GM12878 (cell line): ENCODE results near the gene CTBS. TPM values are rescaled to one million over a fixed set of nuclear protein-coding genes. Genes with fewer than 3 reads are reported as not detected.

ENCODE experiments used
- ATAC-seq: fragments of 200-7000 bp; cut with Tn5 transposase; 3 replicates; pipeline ENCODE4 v1.9.1; 2020; ENCODE audit warnings: mild to moderate bottlenecking, moderate library complexity
- BruUV-seq: library from RNA; stranded (reverse); fragments of 400-500 nt; replicated peaks from 2 replicates; lab custom pipeline; 2021; lab: Mats Ljungman, UMichigan
- CTCF ChIA-PET: fragments of 300-600 bp; sonication (Branson Sonifier 250); formaldehyde crosslinking; extraction: SDS; loops from one replicate; lab custom pipeline; 2021; ENCODE audit warnings: inconsistent platforms; lab: Yijun Ruan, JAX
- POLR2A ChIA-PET: fragments of 350-600 bp; formaldehyde crosslinking; extraction: SDS; loops from one replicate; lab custom pipeline; 2021; ENCODE audit warnings: inconsistent platforms; lab: Charles Lee
- RAD21 ChIA-PET: fragments of 300-600 bp; sonication (Branson Sonifier 250); formaldehyde crosslinking; loops from one replicate; lab custom pipeline; 2023; ENCODE audit warnings: antibody characterized with exemption; ENCODE audit not compliant: unreplicated experiment; lab: Charles Lee
- SMC1A ChIA-PET: fragments of 300-600 bp; sonication (Branson Sonifier 250); formaldehyde crosslinking; loops from one replicate; lab custom pipeline; 2023; ENCODE audit not compliant: unreplicated experiment, uncharacterized antibody; lab: Charles Lee
- DNase-seq: peaks from one replicate; pipeline ENCODE4 v3.0.0-alpha.2; 2011; ENCODE audit warnings: low read depth, low spot score
- FAIRE-seq: peaks from 3 replicates; lab custom pipeline; 2011; peaks lifted over from hg19 to GRCh38; lab: Jason Lieb, UNC
- H2AFZ ChIP-seq: 2 replicates; pipeline ENCODE4 v1.6.0; 2011; ENCODE audit warnings: low read depth, low read length, control low read depth; ENCODE audit not compliant: control insufficient read depth
- H3K27ac ChIP-seq: 2 replicates; pipeline ENCODE4 v1.5.1; 2011; ENCODE audit warnings: control low read depth; ENCODE audit not compliant: control insufficient read depth, insufficient read depth
- H3K27me3 ChIP-seq, 2 experiments: replicated peaks in 1 of 2; 2 replicates each; pipeline versions ENCODE4 v1.6.0 to v1.6.1; 2011; ENCODE audit warnings: low read length in 1 of 2; ENCODE audit not compliant: control insufficient read depth in 2 of 2, insufficient read depth in 2 of 2
- H3K36me3 ChIP-seq, 2 experiments: 2 replicates each; pipeline ENCODE4 v1.5.1; 2011; ENCODE audit warnings: low read length in 1 of 2; ENCODE audit not compliant: control insufficient read depth in 2 of 2, insufficient read depth in 2 of 2
- H3K4me1 ChIP-seq: 2 replicates; pipeline ENCODE4 v1.6.1; 2011; ENCODE audit warnings: mild to moderate bottlenecking, low read length, moderate library complexity, mixed read lengths; ENCODE audit not compliant: control insufficient read depth, insufficient read depth
- H3K4me2 ChIP-seq: 2 replicates; pipeline ENCODE4 v1.6.0; 2011; ENCODE audit warnings: control low read depth; ENCODE audit not compliant: control insufficient read depth, insufficient read depth
- H3K4me3 ChIP-seq: fragments of 200-600 bp; sonication (generic); 2 replicates; pipeline ENCODE4 v1.5.1; 2016
- H3K79me2 ChIP-seq: 2 replicates; pipeline ENCODE4 v1.6.0; 2011; ENCODE audit warnings: low read length; ENCODE audit not compliant: control insufficient read depth, insufficient read depth
- H3K9ac ChIP-seq: 2 replicates; pipeline ENCODE4 v1.8.0; 2011; ENCODE audit warnings: low read length, control low read depth, mixed read lengths; ENCODE audit not compliant: control insufficient read depth, insufficient read depth
- H3K9me3 ChIP-seq: replicated peaks from 3 replicates; pipeline ENCODE4 v1.5.1; 2011; ENCODE audit warnings: mild to moderate bottlenecking, low read length; ENCODE audit not compliant: control insufficient read depth, insufficient read depth
- H4K20me1 ChIP-seq: 2 replicates; pipeline ENCODE4 v1.6.0; 2011; ENCODE audit not compliant: control insufficient read depth, insufficient read depth
- ATF7 ChIP-seq: fragments of 450-650 bp; IDR thresholded peaks from 2 replicates; pipeline ENCODE4 v1.6.1; 2016; ENCODE audit warnings: low read depth, mild to moderate bottlenecking
- BCL3 ChIP-seq: IDR thresholded peaks from 2 replicates; pipeline ENCODE4 v1.6.1; 2011; ENCODE audit warnings: borderline replicate concordance, low read depth, mild to moderate bottlenecking, moderate library complexity, low read length; ENCODE audit not compliant: insufficient read depth, poor library complexity, severe bottlenecking
- CBFB ChIP-seq: IDR thresholded peaks from 2 replicates; pipeline ENCODE4 v1.6.1; 2016; ENCODE audit warnings: antibody characterized with exemption, low read depth
- EZH2 ChIP-seq: IDR thresholded peaks from 2 replicates; pipeline ENCODE4 v1.6.1; 2012; ENCODE audit warnings: low read depth, mild to moderate bottlenecking, control low read depth, inconsistent platforms, low read length, borderline replicate concordance; ENCODE audit not compliant: control insufficient read depth
- IKZF1 ChIP-seq: fragments of 450-650 bp; conservative IDR thresholded peaks from 2 replicates; pipeline ENCODE4 v1.6.1; 2017; ENCODE audit warnings: antibody characterized with exemption, mild to moderate bottlenecking
- NBN ChIP-seq: fragments of 450-650 bp; IDR thresholded peaks from 2 replicates; pipeline ENCODE4 v1.6.1; 2016
- PAX5 ChIP-seq: IDR thresholded peaks from 2 replicates; pipeline ENCODE4 v1.6.1; 2011; ENCODE audit warnings: low read depth, low read length, borderline replicate concordance
- PML ChIP-seq: IDR thresholded peaks from 2 replicates; pipeline ENCODE4 v1.6.1; 2012; ENCODE audit warnings: low read length, inconsistent platforms
- RCOR1 ChIP-seq: conservative IDR thresholded peaks from 2 replicates; pipeline ENCODE4 v1.6.1; 2012; ENCODE audit warnings: low read depth, low read length, improper control_type of control experiment
- SREBF1 ChIP-seq: IDR thresholded peaks from 2 replicates; pipeline ENCODE4 v1.6.1; 2012; ENCODE audit warnings: mild to moderate bottlenecking, low read length
- ZBED1 ChIP-seq: IDR thresholded peaks from 2 replicates; pipeline ENCODE4 v1.6.1; 2016; ENCODE audit warnings: borderline replicate concordance
- WGBS: methylation state at CpG from one replicate; pipeline ENCODE4 v1.1.6; 2016; ENCODE audit warnings: low lambda C conversion rate; ENCODE audit not compliant: insufficient replicate concordance, insufficient coverage; ENCODE audit errors: missing lambda C conversion rate; 5-methylcytosine and 5-hydroxymethylcytosine counted together
- in situ Hi-C: fragments of 300-500 bp; cut with MboI; formaldehyde crosslinking; loops from 9 replicates; pipeline ENCODE4 v1.14.3; 2018; ENCODE audit warnings: mixed read lengths
- intact Hi-C: fragments of 100-400 bp; cut with micrococcal nuclease; formaldehyde crosslinking; loops from one replicate; pipeline ENCODE4 v1.14.2; 2022; ENCODE audit not compliant: unreplicated experiment
- polyA plus RNA-seq, 11 experiments: library from polyadenylated mRNA; depleted of rRNA in 4 of 11; unstranded in 6 of 11; stranded (reverse) in 5 of 11; fragments of >200 nt; fragmentation: Nextera tagmentation in 4 of 11; fragmentation: Illumina TruSeq in 1 of 11; extraction: Ambion mirVana in 4 of 11; extraction: Trizol in 1 of 11; gene quantifications; 1 replicate in 1 of 11; 2 replicates in 10 of 11; pipeline versions ENCODE4 v1.2.1 to v1.2.3, GENCODE V29; 2011 to 2016; ENCODE audit warnings: inconsistent platforms in 2 of 11, missing spikeins in 2 of 11, low read depth in 1 of 11
- total RNA-seq, 4 experiments: library from RNA; depleted of rRNA in 3 of 4; stranded (reverse); fragments of >200 nt in 3 of 4; fragmentation: Illumina TruSeq in 1 of 4; extraction: Trizol in 1 of 4; gene quantifications; 2 replicates each; pipeline versions ENCODE4 v1.2.1 to v1.2.3, GENCODE V29; 2013 to 2021
- TF ChIP-seq, protein P1 (sequence below): IDR thresholded peaks from 2 replicates; pipeline ENCODE4 v1.6.1; 2011; ENCODE audit warnings: mild to moderate bottlenecking, low read depth, low read length, moderate library complexity; ENCODE audit not compliant: insufficient replicate concordance
- TF ChIP-seq, protein P2 (sequence below): IDR thresholded peaks from 2 replicates; pipeline ENCODE4 v1.6.1; 2012; ENCODE audit warnings: low read length, inconsistent platforms
- TF ChIP-seq, protein P3 (sequence below): fragments of 450-650 bp; IDR thresholded peaks from 2 replicates; pipeline ENCODE4 v1.6.1; 2016; ENCODE audit warnings: mild to moderate bottlenecking, moderate library complexity, borderline replicate concordance

The CTBS gene
- total and polyA plus RNA-seq, 10 of the 15 experiments (the other 5 are each of a cell fraction or from before 2014, with no cell fraction given) = 4.3 to 21.2 (median 12.3) TPM

GRCh38 chr1:84573481-84573966, 716 bp downstream of the CTBS start:
- peak overlapping the region; percentile 99 for H3K27ac ChIP-seq
- H3K27me3 ChIP-seq = no peaks in the 10 kb centered on the region
- peak overlapping the region; percentile 99 for H3K9ac ChIP-seq
- peaks cover 0 to 10% of the 10 kb centered on the region in 2 experiments; a peak in 1 of 4 replicates for H3K36me3 ChIP-seq
- FAIRE-seq = no peak
- peak overlapping the region; percentile 82 for H3K4me3 ChIP-seq
- H2AFZ ChIP-seq = peak overlapping the region; percentile 85
- SMC1A ChIA-PET = interaction anchor here (0.5 to 2.8 kb wide), 21 partner anchors 10 to 575 kb away, joined by 3 to 16 read pairs (median 3); partner anchors contain the start of genes GNG5 and SPATA1
- CTCF ChIA-PET = interaction anchor here (0.8 to 2.6 kb wide), 11 partner anchors 13 to 724 kb away, joined by 3 to 14 read pairs (median 4); partner anchors contain the start of genes GNG5 and SPATA1
- BruUV-seq = TSS peak; percentile 98
- H3K9me3 ChIP-seq = no peaks in the 10 kb centered on the region
- peak overlapping the region; percentile 70 for H3K4me2 ChIP-seq
- under 1% methylated on average over 5 of the region's 5 CpGs for WGBS
- in situ Hi-C loops (loop anchor here (10.0 kb wide), 1 partner anchor 701 kb away; the partner anchor contains the start of gene BCL10), intact Hi-C loops (loop anchor here (1.0 to 10.0 kb wide), 3 partner anchors 47 to 421 kb away; partner anchors contain the start of genes GNG5, MCOLN2 and SPATA1)
- RAD21 ChIA-PET = interaction anchor here (0.8 to 3.1 kb wide), 8 partner anchors 10 to 131 kb away, joined by 3 to 26 read pairs (median 4); partner anchors contain the start of genes GNG5 and SPATA1
- H3K79me2 ChIP-seq = peaks cover 25% of the 10 kb centered on the region
- POLR2A ChIA-PET = interaction anchor here (0.6 to 3.9 kb wide), 15 partner anchors 9 to 703 kb away, joined by 3 to 60 read pairs (median 4); partner anchors contain the start of genes BCL10, GNG5 and SPATA1
- DNase-seq = no peak
- ATAC-seq = peak; percentile 6
- H3K4me1 ChIP-seq = no peaks in the 10 kb centered on the region
- H4K20me1 ChIP-seq = no peaks in the 10 kb centered on the region
- TF ChIP-seq CBFB (no peak), EZH2 (no peak), NBN (no peak), BCL3 (no peak), ZBED1 (peak; percentile 63; the same call in 1 of the 2 replicates), PML (0 out of 2 replicates have a peak, but pooled peaks have one; percentile 24), RCOR1 (no peak), PAX5 (no peak), IKZF1 (no peak), ATF7 (peak; percentile 23; the same call in 1 of the 2 replicates), SREBF1 (no peak)
- TF ChIP-seq, protein P1, sequence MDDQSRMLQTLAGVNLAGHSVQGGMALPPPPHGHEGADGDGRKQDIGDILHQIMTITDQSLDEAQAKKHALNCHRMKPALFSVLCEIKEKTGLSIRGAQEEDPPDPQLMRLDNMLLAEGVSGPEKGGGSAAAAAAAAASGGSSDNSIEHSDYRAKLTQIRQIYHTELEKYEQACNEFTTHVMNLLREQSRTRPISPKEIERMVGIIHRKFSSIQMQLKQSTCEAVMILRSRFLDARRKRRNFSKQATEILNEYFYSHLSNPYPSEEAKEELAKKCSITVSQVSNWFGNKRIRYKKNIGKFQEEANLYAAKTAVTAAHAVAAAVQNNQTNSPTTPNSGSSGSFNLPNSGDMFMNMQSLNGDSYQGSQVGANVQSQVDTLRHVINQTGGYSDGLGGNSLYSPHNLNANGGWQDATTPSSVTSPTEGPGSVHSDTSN = no peak
- TF ChIP-seq, protein P2, sequence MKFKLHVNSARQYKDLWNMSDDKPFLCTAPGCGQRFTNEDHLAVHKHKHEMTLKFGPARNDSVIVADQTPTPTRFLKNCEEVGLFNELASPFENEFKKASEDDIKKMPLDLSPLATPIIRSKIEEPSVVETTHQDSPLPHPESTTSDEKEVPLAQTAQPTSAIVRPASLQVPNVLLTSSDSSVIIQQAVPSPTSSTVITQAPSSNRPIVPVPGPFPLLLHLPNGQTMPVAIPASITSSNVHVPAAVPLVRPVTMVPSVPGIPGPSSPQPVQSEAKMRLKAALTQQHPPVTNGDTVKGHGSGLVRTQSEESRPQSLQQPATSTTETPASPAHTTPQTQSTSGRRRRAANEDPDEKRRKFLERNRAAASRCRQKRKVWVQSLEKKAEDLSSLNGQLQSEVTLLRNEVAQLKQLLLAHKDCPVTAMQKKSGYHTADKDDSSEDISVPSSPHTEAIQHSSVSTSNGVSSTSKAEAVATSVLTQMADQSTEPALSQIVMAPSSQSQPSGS = 0 out of 2 replicates have a peak, but pooled peaks have one; percentile 13
- TF ChIP-seq, protein P3, sequence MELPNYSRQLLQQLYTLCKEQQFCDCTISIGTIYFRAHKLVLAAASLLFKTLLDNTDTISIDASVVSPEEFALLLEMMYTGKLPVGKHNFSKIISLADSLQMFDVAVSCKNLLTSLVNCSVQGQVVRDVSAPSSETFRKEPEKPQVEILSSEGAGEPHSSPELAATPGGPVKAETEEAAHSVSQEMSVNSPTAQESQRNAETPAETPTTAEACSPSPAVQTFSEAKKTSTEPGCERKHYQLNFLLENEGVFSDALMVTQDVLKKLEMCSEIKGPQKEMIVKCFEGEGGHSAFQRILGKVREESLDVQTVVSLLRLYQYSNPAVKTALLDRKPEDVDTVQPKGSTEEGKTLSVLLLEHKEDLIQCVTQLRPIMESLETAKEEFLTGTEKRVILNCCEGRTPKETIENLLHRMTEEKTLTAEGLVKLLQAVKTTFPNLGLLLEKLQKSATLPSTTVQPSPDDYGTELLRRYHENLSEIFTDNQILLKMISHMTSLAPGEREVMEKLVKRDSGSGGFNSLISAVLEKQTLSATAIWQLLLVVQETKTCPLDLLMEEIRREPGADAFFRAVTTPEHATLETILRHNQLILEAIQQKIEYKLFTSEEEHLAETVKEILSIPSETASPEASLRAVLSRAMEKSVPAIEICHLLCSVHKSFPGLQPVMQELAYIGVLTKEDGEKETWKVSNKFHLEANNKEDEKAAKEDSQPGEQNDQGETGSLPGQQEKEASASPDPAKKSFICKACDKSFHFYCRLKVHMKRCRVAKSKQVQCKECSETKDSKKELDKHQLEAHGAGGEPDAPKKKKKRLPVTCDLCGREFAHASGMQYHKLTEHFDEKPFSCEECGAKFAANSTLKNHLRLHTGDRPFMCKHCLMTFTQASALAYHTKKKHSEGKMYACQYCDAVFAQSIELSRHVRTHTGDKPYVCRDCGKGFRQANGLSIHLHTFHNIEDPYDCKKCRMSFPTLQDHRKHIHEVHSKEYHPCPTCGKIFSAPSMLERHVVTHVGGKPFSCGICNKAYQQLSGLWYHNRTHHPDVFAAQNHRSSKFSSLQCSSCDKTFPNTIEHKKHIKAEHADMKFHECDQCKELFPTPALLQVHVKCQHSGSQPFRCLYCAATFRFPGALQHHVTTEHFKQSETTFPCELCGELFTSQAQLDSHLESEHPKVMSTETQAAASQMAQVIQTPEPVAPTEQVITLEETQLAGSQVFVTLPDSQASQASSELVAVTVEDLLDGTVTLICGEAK = peak; percentile 61; the same call in 1 of the 2 replicates
